Umbilical cord (tissue), 2 donors: Measurements from ENCODE around the gene TOE1. TPM values are rescaled to one million over a fixed set of nuclear protein-coding genes. Genes with fewer than 3 reads are reported as not detected.
A peak's percentile ranks its signal among the peaks of the same experiment; 100 is the strongest.

Experiments
- DNase-seq: peaks from one replicate; pipeline ENCODE4 v3.0.0-alpha.2; 2015; ENCODE audit warnings: low spot score
- total RNA-seq: library from RNA; depleted of rRNA; stranded (reverse); fragments of >200 nt; gene quantifications from one replicate; pipeline ENCODE4 v1.2.3, GENCODE V29; 2014; ENCODE audit warnings: low replicate concordance; ENCODE audit not compliant: insufficient read depth

TOE1 gene
- total RNA-seq, 1 donor from 2014 or later, result 4.1 TPM

- peak; percentile 67 for DNase-seq
These were observed 13.0 kb upstream of the TOE1 start, which contains the start of gene HPDL for GRCh38 chr1:45326627-45327623. Gene HPDL, plus strand, starts transcription at chr1:45326895. Its CDS starts 254 bp downstream, at chr1:45327149.

- DNase-seq, result no peak
These were observed 12.1 kb upstream of the TOE1 start for GRCh38 chr1:45327644-45328515.

- no peak for DNase-seq
These were observed 11.3 kb upstream of the TOE1 start for GRCh38 chr1:45328680-45329079.

GRCh38 chr1:45329445-45329844, 10.5 kb upstream of the TOE1 start:
- peak; percentile 68 for DNase-seq

- no peak for DNase-seq
These were observed 8.3 kb upstream of the TOE1 start for GRCh38 chr1:45331436-45332345.

- no peak for DNase-seq
These were observed 7.6 kb upstream of the TOE1 start for GRCh38 chr1:45332346-45332720.

GRCh38 chr1:45334308-45335245, 5.4 kb upstream of the TOE1 start:
- DNase-seq, result peak; percentile 55

- peak; percentile 45 for DNase-seq
These were observed 4.1 kb upstream of the TOE1 start for GRCh38 chr1:45335855-45336324.

- DNase-seq, result no peak
These were observed 2.2 kb upstream of the TOE1 start for GRCh38 chr1:45337630-45338325.

GRCh38 chr1:45340816-45341466, 971 bp downstream of the TOE1 start:
- no peak for DNase-seq

- no peak for DNase-seq
These were observed 4.5 kb downstream of the TOE1 start for GRCh38 chr1:45344499-45344898.

GRCh38 chr1:45345014-45345413, 5.0 kb downstream of the TOE1 start:
- no peak for DNase-seq

GRCh38 chr1:45346473-45346872, 6.5 kb downstream of the TOE1 start:
- no peak for DNase-seq

- DNase-seq, result no peak
These were observed 8.1 kb downstream of the TOE1 start for GRCh38 chr1:45348020-45348419.

- DNase-seq, result no peak
These were observed 8.6 kb downstream of the TOE1 start for GRCh38 chr1:45348609-45348965.

- DNase-seq, result no peak
These were observed 9.2 kb downstream of the TOE1 start for GRCh38 chr1:45348966-45349677.

GRCh38 chr1:45351508-45351907, 11.5 kb downstream of the TOE1 start:
- DNase-seq, result no peak

GRCh38 chr1:45353685-45354084, 13.7 kb downstream of the TOE1 start:
- DNase-seq, result no peak
